Ovary (tissue), 3 donors: ENCODE results near the gene FANCM.

Experiments
- EP300 ChIP-seq: sonication (generic); formaldehyde crosslinking; IDR thresholded peaks from one replicate; pipeline ENCODE4 v1.6.1; 2017; ENCODE audit warnings: antibody characterized with exemption
- POLR2A ChIP-seq: fragments of 450-650 bp; IDR thresholded peaks from one replicate; pipeline ENCODE4 v1.6.1; 2017; ENCODE audit warnings: antibody characterized with exemption, mild to moderate bottlenecking, moderate library complexity
- TF ChIP-seq, protein P1 (sequence below), 3 donors: fragments of 450-650 bp in 2 of 3; fragments of 200-600 bp in 1 of 3; IDR thresholded peaks; one replicate each; pipeline versions ENCODE4 v1.5.1 to v1.8.0; 2016 to 2022; ENCODE audit warnings: antibody characterized with exemption in 3 of 3, mild to moderate bottlenecking in 1 of 3
- donor health status: DM: no; HTN: no; CAD: no.

DNA sequence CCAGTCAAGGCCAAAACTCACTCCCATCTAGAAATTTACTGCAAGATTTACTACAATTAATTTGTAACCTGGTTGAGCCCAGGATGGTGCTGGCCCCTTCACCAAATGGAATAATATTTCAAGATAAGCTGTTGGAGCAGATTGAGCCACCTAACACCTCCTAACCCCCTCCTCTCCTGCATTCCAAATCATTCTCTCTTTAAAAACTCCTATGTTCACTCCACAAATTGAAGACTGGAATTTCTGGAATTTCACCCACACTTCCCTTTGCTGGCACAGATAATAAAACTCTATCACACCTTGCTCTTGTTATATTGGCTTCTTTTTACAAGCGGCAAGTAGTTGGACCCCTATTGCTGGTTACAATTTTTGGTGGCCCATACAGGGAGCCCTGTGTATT lies 75.6 kb downstream of the FANCM start:
- TF ChIP-seq, protein P1, sequence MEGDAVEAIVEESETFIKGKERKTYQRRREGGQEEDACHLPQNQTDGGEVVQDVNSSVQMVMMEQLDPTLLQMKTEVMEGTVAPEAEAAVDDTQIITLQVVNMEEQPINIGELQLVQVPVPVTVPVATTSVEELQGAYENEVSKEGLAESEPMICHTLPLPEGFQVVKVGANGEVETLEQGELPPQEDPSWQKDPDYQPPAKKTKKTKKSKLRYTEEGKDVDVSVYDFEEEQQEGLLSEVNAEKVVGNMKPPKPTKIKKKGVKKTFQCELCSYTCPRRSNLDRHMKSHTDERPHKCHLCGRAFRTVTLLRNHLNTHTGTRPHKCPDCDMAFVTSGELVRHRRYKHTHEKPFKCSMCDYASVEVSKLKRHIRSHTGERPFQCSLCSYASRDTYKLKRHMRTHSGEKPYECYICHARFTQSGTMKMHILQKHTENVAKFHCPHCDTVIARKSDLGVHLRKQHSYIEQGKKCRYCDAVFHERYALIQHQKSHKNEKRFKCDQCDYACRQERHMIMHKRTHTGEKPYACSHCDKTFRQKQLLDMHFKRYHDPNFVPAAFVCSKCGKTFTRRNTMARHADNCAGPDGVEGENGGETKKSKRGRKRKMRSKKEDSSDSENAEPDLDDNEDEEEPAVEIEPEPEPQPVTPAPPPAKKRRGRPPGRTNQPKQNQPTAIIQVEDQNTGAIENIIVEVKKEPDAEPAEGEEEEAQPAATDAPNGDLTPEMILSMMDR (IDR thresholded peaks at IDR 0.05): no peak
- TF ChIP-seq POLR2A (no peak), EP300 (no peak)
